Transverse colon (tissue), 4 donors: ENCODE results near the gene OAS2. TPM values are rescaled to one million over a fixed set of nuclear protein-coding genes. Genes with fewer than 3 reads are reported as not detected.

Experiments
- DNase-seq: peaks from one replicate; pipeline ENCODE4 v3.0.0-alpha.2; 2019
- H3K27ac ChIP-seq, 4 donors: fragments of 200-600 bp; sonication (generic); 2 replicates each; pipeline ENCODE4 v1.5.1; 2016 to 2018; ENCODE audit warnings: inconsistent platforms in 4 of 4
- H3K27me3 ChIP-seq: fragments of 200-600 bp; sonication (generic); 2 replicates; pipeline ENCODE4 v1.5.1; 2017; ENCODE audit warnings: inconsistent platforms
- H3K36me3 ChIP-seq, 4 donors: fragments of 200-600 bp; sonication (generic); 2 replicates each; pipeline ENCODE4 v1.5.1; 2017 to 2019; ENCODE audit warnings: inconsistent platforms in 4 of 4
- H3K4me1 ChIP-seq, 4 donors: fragments of 200-600 bp; sonication (generic); 2 replicates each; pipeline ENCODE4 v1.5.1; 2017 to 2020; ENCODE audit warnings: inconsistent platforms in 4 of 4
- H3K4me3 ChIP-seq, 4 donors: fragments of 200-600 bp; sonication (generic); 1 replicate in 1 of 4; 2 replicates in 3 of 4; pipeline versions ENCODE4 v1.5.1 to v1.6.1; 2017 to 2019; ENCODE audit warnings: inconsistent platforms in 4 of 4
- H3K9me3 ChIP-seq, 2 donors: fragments of 200-600 bp; sonication (generic); 2 replicates each; pipeline ENCODE4 v1.5.1; 2017 to 2019; ENCODE audit warnings: inconsistent platforms in 2 of 2
- EP300 ChIP-seq: sonication (generic); formaldehyde crosslinking; IDR thresholded peaks from one replicate; pipeline ENCODE4 v1.6.1; 2017; ENCODE audit warnings: antibody characterized with exemption, low read depth
- POLR2A ChIP-seq: fragments of 450-650 bp; IDR thresholded peaks from one replicate; pipeline ENCODE4 v1.6.1; 2016; ENCODE audit warnings: antibody characterized with exemption, mild to moderate bottlenecking, moderate library complexity
- POLR2AphosphoS5 ChIP-seq, 3 donors: sonication (generic); formaldehyde crosslinking; IDR thresholded peaks; one replicate each; pipeline ENCODE4 v1.6.1; 2016; ENCODE audit warnings: antibody characterized with exemption in 3 of 3
- WGBS, 2 donors: methylation state at CpG; one replicate each; pipeline ENCODE4 v1.1.5; 2018; ENCODE audit warnings: low coverage in 1 of 2; 5-methylcytosine and 5-hydroxymethylcytosine counted together
- in situ Hi-C, 4 donors: fragments of 200-750 bp; cut with MboI; loops; one replicate each; pipeline versions ENCODE4 v1.15.0 to v1.15.1; 2017; ENCODE audit warnings: low sequenced_read_pairs in 3 of 4, low pct_ligation_motif_present in 1 of 4, low pct_unique_long_range_greater_than_20kb in 1 of 4
- intact Hi-C: fragments of 100-400 bp; cut with DNase I; formaldehyde crosslinking; loops from one replicate; pipeline ENCODE4 v1.15.1; 2023; ENCODE audit warnings: low total_unique reads
- total RNA-seq, 4 donors: library from RNA; depleted of rRNA; stranded (reverse); fragments of >200 nt; gene quantifications; one replicate each; pipeline ENCODE4 v1.1.0, GENCODE V29; 2016
- TF ChIP-seq, protein P1 (sequence below), 5 experiments: fragments of 200-600 bp in 3 of 5; fragments of 450-650 bp in 2 of 5; sonication (generic) in 3 of 5; IDR thresholded peaks; 1 replicate in 2 of 5; 2 replicates in 3 of 5; pipeline ENCODE4 v1.5.1; 2016 to 2017; ENCODE audit warnings: antibody characterized with exemption in 5 of 5, inconsistent platforms in 3 of 5, mild to moderate bottlenecking in 2 of 5, moderate library complexity in 1 of 5

The OAS2 gene
- total RNA-seq, 4 donors from 2014 or later, result 2.0 to 5.1 (median 3.5) TPM

DNA sequence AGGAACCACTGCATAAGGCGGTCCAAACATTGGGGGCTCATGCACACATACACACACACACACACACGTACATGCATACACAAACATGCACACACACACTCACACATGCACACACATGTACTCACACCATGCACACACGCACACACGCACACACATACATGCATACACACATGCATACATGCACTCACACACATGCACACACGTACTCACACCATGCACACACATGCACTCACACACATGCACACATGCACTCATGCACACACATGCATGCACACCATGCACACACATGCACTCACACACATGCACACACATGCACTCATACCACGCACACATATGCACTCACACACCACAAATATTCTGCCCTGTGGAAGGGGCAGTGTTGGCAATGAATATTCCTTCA, 22.1 kb downstream of the OAS2 start:
- TF ChIP-seq POLR2A (no peak), EP300 (no peak), POLR2AphosphoS5 (IDR thresholded peaks at IDR 0.05) (no peak)
- TF ChIP-seq, protein P1, sequence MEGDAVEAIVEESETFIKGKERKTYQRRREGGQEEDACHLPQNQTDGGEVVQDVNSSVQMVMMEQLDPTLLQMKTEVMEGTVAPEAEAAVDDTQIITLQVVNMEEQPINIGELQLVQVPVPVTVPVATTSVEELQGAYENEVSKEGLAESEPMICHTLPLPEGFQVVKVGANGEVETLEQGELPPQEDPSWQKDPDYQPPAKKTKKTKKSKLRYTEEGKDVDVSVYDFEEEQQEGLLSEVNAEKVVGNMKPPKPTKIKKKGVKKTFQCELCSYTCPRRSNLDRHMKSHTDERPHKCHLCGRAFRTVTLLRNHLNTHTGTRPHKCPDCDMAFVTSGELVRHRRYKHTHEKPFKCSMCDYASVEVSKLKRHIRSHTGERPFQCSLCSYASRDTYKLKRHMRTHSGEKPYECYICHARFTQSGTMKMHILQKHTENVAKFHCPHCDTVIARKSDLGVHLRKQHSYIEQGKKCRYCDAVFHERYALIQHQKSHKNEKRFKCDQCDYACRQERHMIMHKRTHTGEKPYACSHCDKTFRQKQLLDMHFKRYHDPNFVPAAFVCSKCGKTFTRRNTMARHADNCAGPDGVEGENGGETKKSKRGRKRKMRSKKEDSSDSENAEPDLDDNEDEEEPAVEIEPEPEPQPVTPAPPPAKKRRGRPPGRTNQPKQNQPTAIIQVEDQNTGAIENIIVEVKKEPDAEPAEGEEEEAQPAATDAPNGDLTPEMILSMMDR (IDR thresholded peaks at IDR 0.05), result no peak
- in situ Hi-C loops (no loop called here), intact Hi-C loops (no loop called here)
- H3K36me3 ChIP-seq, result peaks cover 0 to 7% (median 0%) of the 10 kb centered on the region in 4 donors
- no peak for DNase-seq
- no peaks in the 10 kb centered on the region for H3K27me3 ChIP-seq
- no peak overlapping the region for H3K27ac ChIP-seq
- no peaks in the 10 kb centered on the region for H3K4me1 ChIP-seq
- WGBS, 2 donors, result 81 to 96% methylated on average over 4 to 6 of the region's 6 CpGs
- H3K9me3 ChIP-seq, result no peaks in the 10 kb centered on the region
- no peak overlapping the region for H3K4me3 ChIP-seq

DNA sequence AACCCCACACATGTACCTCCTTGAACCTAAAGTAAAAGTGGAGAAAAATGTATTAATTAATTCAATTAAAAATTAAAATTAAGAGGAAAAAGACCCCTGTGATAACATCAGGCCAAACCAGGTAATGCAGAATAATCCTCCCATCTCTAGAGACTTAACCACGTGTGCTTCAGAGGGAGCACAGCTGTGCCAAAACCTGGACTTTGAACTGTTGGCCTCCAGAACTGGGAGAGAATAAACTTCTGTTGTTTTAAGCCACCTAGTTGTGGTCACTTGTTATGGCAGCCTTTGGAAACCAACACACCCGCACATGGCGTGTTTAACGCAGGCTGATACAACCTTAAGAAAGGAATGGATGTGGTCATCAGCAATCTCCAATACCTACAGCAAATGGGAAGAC, 23.8 kb downstream of the OAS2 start:
- no peak overlapping the region for H3K27ac ChIP-seq
- H3K4me3 ChIP-seq, result no peak overlapping the region
- TF ChIP-seq, protein P1 (IDR thresholded peaks at IDR 0.05), result peak in 2 of 5 experiments; percentile 12 to 17
- no peak for TF ChIP-seq EP300
- H3K27me3 ChIP-seq, result no peaks in the 10 kb centered on the region
- in situ Hi-C loops (no loop called here), intact Hi-C loops (no loop called here)
- WGBS, 2 donors, result 17 to 60% methylated on average over 1 to 4 of the region's 4 CpGs
- no peaks in the 10 kb centered on the region for H3K4me1 ChIP-seq
- peaks cover 0 to 7% (median 0%) of the 10 kb centered on the region in 4 donors for H3K36me3 ChIP-seq
- no peak for DNase-seq
- no peaks in the 10 kb centered on the region for H3K9me3 ChIP-seq

DNA sequence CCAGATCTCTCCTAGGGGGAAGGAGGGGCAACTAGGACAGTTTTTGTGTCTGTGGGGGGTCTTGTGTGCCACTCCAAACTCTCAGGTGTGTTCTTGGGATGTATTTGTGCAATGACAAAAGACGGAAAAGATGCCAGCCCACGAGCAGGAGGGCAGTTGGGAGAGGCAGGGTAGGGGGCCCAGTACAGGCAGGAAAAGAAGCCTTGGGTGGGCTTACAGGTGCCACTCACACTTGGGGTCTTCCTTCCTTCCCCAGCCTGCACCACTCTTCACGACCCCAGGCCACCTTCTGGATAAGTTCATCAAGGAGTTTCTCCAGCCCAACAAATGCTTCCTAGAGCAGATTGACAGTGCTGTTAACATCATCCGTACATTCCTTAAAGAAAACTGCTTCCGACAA, 24.4 kb downstream of the OAS2 start:
- no peak for TF ChIP-seq EP300
- TF ChIP-seq, protein P1 (IDR thresholded peaks at IDR 0.05), result no peak
- no peak for TF ChIP-seq POLR2A
- no peak for TF ChIP-seq POLR2AphosphoS5 (IDR thresholded peaks at IDR 0.05)
- intact Hi-C loops, result no loop called here
- Histone ChIP-seq H3K9me3 (no peaks in the 10 kb centered on the region), H3K4me1 (no peaks in the 10 kb centered on the region), H3K27me3 (no peaks in the 10 kb centered on the region), H3K27ac (no peak overlapping the region), H3K4me3 (no peak overlapping the region), H3K36me3 (peaks cover 0 to 7% (median 0%) of the 10 kb centered on the region in 4 donors)
- WGBS, 2 donors, result 74 to 93% methylated on average over 3 to 5 of the region's 5 CpGs
- no peak for DNase-seq
- in situ Hi-C loops, result no loop called here

DNA sequence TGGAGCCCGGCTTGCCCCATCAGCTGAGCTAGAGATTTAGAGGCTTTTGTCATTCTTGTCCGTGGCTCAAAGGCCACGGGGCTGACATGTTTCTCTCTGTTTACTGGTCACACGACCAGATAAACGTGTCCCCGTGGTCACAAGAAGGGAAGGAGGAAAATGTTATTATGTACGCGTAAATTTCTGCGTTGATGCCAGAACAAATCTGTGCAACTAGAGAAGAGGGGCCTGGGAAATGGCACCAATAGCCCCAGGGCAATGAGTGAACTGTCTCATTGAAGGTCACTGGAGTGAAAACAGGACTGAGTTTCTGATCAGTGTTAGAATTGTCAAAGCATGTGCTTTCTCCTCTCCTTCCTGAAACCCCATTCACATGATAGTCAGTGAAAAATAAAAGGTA, 25.3 kb downstream of the OAS2 start:
- H3K27me3 ChIP-seq, result no peaks in the 10 kb centered on the region
- H3K36me3 ChIP-seq, result no peaks in the 10 kb centered on the region
- TF ChIP-seq POLR2A, result no peak
- no peak for TF ChIP-seq POLR2AphosphoS5 (IDR thresholded peaks at IDR 0.05)
- TF ChIP-seq, protein P1 (IDR thresholded peaks at IDR 0.05), result no peak
- no peak for TF ChIP-seq EP300
- WGBS, 2 donors, result 81 to 93% methylated on average over 3 to 9 of the region's 9 CpGs
- H3K4me1 ChIP-seq, result no peaks in the 10 kb centered on the region
- DNase-seq, result no peak
- intact Hi-C loops, result no loop called here
- H3K9me3 ChIP-seq, result no peaks in the 10 kb centered on the region
- no peak overlapping the region for H3K27ac ChIP-seq
- no peak overlapping the region for H3K4me3 ChIP-seq
- in situ Hi-C loops, result no loop called here
